Measurements from ENCODE around the gene NFYA. TPM values are rescaled to one million over a fixed set of nuclear protein-coding genes. Genes with fewer than 3 reads are reported as not detected.

The NFYA gene
- total RNA-seq, 2 experiments from 2014 or later = 23.5 to 47.9 TPM

GRCh38 chr6:41090841-41091761 is 18.3 kb downstream of the NFYA start:
- POLR2A ChIA-PET = interaction anchor here (0.6 kb wide), 1 partner anchor 80 kb away, joined by 3 read pairs; no protein-coding TSS in a partner anchor
- intact Hi-C loops (cut with micrococcal nuclease; ENCODE audit: unreplicated experiment) = no loop called here

GRCh38 chr6:41092421-41093140 is 19.8 kb downstream of the NFYA start:
- intact Hi-C loops (cut with micrococcal nuclease; ENCODE audit: unreplicated experiment) = loop anchor here (1.0 to 2.0 kb wide), 2 partner anchors 90 to 226 kb away; no protein-coding TSS in a partner anchor
- H3K4me1 ChIP-seq (ENCODE audit: insufficient read depth, low read length, poor library complexity, severe bottlenecking) = no peaks in the 10 kb centered on the region
- no peaks in the 10 kb centered on the region for H3K9me2 ChIP-seq (ENCODE audit: insufficient read depth, low read length)
- H3K4me2 ChIP-seq (ENCODE audit: low read length) = no peak overlapping the region
- TF ChIP-seq, protein P1, sequence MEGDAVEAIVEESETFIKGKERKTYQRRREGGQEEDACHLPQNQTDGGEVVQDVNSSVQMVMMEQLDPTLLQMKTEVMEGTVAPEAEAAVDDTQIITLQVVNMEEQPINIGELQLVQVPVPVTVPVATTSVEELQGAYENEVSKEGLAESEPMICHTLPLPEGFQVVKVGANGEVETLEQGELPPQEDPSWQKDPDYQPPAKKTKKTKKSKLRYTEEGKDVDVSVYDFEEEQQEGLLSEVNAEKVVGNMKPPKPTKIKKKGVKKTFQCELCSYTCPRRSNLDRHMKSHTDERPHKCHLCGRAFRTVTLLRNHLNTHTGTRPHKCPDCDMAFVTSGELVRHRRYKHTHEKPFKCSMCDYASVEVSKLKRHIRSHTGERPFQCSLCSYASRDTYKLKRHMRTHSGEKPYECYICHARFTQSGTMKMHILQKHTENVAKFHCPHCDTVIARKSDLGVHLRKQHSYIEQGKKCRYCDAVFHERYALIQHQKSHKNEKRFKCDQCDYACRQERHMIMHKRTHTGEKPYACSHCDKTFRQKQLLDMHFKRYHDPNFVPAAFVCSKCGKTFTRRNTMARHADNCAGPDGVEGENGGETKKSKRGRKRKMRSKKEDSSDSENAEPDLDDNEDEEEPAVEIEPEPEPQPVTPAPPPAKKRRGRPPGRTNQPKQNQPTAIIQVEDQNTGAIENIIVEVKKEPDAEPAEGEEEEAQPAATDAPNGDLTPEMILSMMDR (conservative IDR thresholded peaks at IDR 0.05; ENCODE audit: low read length) = peak; percentile 77
- TF ChIP-seq EZH2phosphoT487 (IDR thresholded peaks at IDR 0.05; ENCODE audit: borderline replicate concordance, low read depth, low read length) = no peak
- peak; percentile 36 for DNase-seq (ENCODE audit: low spot score)
- H3K36me3 ChIP-seq (ENCODE audit: insufficient read depth, low read length) = peaks cover 98% of the 10 kb centered on the region
- no peak overlapping the region for H3K4me3 ChIP-seq (ENCODE audit: low read depth, low read length, poor library complexity, severe bottlenecking)
- no peaks in the 10 kb centered on the region for H3K9me3 ChIP-seq (ENCODE audit: low read length)
- no peak overlapping the region for H2AFZ ChIP-seq (ENCODE audit: low read length)
- no TSS peak for BruUV-seq (replicated peaks)
- peaks cover 5% of the 10 kb centered on the region for H4K20me1 ChIP-seq (ENCODE audit: insufficient read depth, low read length)
- no peak overlapping the region for H3K27ac ChIP-seq (ENCODE audit: low read depth, low read length, poor library complexity, severe bottlenecking)
- CTCF ChIA-PET (ENCODE audit: unreplicated experiment) = interaction anchor here (0.8 kb wide), 1 partner anchor 90 kb away, joined by 4 read pairs; no protein-coding TSS in a partner anchor
- POLR2A ChIA-PET = interaction anchor here (0.9 to 2.0 kb wide), 2 partner anchors 90 to 108 kb away, joined by 3 to 7 read pairs; partner anchors contain the start of gene TREML2
- H3K79me2 ChIP-seq (ENCODE audit: insufficient read depth, low read depth, low read length) = peaks cover 4% of the 10 kb centered on the region; the same call in 1 of the 2 replicates

More at GRCh38 chr6:41090841-41091761, 18.3 kb downstream of the NFYA start:
- no peak overlapping the region for H3K4me3 ChIP-seq (ENCODE audit: low read depth, low read length, poor library complexity, severe bottlenecking)
- H3K27ac ChIP-seq (ENCODE audit: low read depth, low read length, poor library complexity, severe bottlenecking) = no peak overlapping the region
- H3K9me2 ChIP-seq (ENCODE audit: insufficient read depth, low read length) = no peaks in the 10 kb centered on the region
- CTCF ChIA-PET (ENCODE audit: unreplicated experiment) = no interaction called here
- TF ChIP-seq, protein P1 (conservative IDR thresholded peaks at IDR 0.05; ENCODE audit: low read length) = no peak
- TF ChIP-seq EZH2phosphoT487 (IDR thresholded peaks at IDR 0.05; ENCODE audit: borderline replicate concordance, low read depth, low read length) = no peak
- no peak overlapping the region for H3K4me2 ChIP-seq (ENCODE audit: low read length)
- no peak for DNase-seq (ENCODE audit: low spot score)
- peaks cover 18% of the 10 kb centered on the region; the same call in 1 of the 2 replicates for H3K79me2 ChIP-seq (ENCODE audit: insufficient read depth, low read depth, low read length)
- TSS peak; percentile 20 for BruUV-seq (replicated peaks)
- H2AFZ ChIP-seq (ENCODE audit: low read length) = no peak overlapping the region
- H3K4me1 ChIP-seq (ENCODE audit: insufficient read depth, low read length, poor library complexity, severe bottlenecking) = no peaks in the 10 kb centered on the region
- H3K9me3 ChIP-seq (ENCODE audit: low read length) = no peaks in the 10 kb centered on the region
- H3K36me3 ChIP-seq (ENCODE audit: insufficient read depth, low read length) = peaks cover 98% of the 10 kb centered on the region
- H4K20me1 ChIP-seq (ENCODE audit: insufficient read depth, low read length) = peaks cover 11% of the 10 kb centered on the region

Data from OCI-LY7 (cell line).